Fibroblast of villous mesenchyme (primary cell): ENCODE data around the gene IL18R1. TPM values are rescaled to one million over a fixed set of nuclear protein-coding genes. Genes with fewer than 3 reads are reported as not detected.

Source experiments
- DNase-seq: peaks from one replicate; pipeline ENCODE4 v3.0.0-alpha.2; 2010; ENCODE audit warnings: low read depth
- H3K4me3 ChIP-seq: 2 replicates; pipeline ENCODE4 v1.5.1; 2011; ENCODE audit warnings: low read depth, mild to moderate bottlenecking, low read length
- CTCF ChIP-seq: IDR thresholded peaks from 2 replicates; pipeline ENCODE4 v1.5.1; 2012; ENCODE audit warnings: low read depth, mild to moderate bottlenecking, low read length; ENCODE audit not compliant: insufficient read depth
- total RNA-seq: library from RNA; depleted of rRNA; stranded (reverse); fragments of >200 nt; gene quantifications from 2 replicates; pipeline ENCODE4 v1.2.3, GENCODE V29; 2012

IL18R1 gene
- total RNA-seq, 1 donor = 0.43 TPM

GRCh38 chr2:102367331-102367971 is 11.9 kb downstream of the IL18R1 start:
- DNase-seq = no peak
- TF ChIP-seq CTCF = no peak
- no peak overlapping the region for H3K4me3 ChIP-seq

- no peak overlapping the region for H3K4me3 ChIP-seq
- TF ChIP-seq CTCF = no peak
- DNase-seq = no peak
These were observed 13.0 kb downstream of the IL18R1 start for GRCh38 chr2:102368461-102369109.

- H3K4me3 ChIP-seq = no peak overlapping the region
- DNase-seq = no peak
- no peak for TF ChIP-seq CTCF
These were observed 14.3 kb downstream of the IL18R1 start for GRCh38 chr2:102369866-102370265.

- no peak for DNase-seq
- no peak overlapping the region for H3K4me3 ChIP-seq
- no peak for TF ChIP-seq CTCF
These were observed 20.5 kb downstream of the IL18R1 start for GRCh38 chr2:102376052-102376591.

GRCh38 chr2:102383722-102384121 is 28.1 kb downstream of the IL18R1 start:
- no peak overlapping the region for H3K4me3 ChIP-seq
- no peak for DNase-seq
- no peak for TF ChIP-seq CTCF

GRCh38 chr2:102385522-102385921 is 29.9 kb downstream of the IL18R1 start:
- DNase-seq = no peak
- TF ChIP-seq CTCF = no peak
- H3K4me3 ChIP-seq = no peak overlapping the region
